HUES48 (cell line): ENCODE data around the gene NSMCE4A.

ENCODE experiments used
- H3K27ac ChIP-seq: one replicate; pipeline ENCODE4 v1.7.0; 2013; ENCODE audit warnings: low read depth, low read length, inconsistent platforms
- H3K27me3 ChIP-seq: 2 replicates; pipeline ENCODE4 v1.6.1; 2013; ENCODE audit warnings: mild to moderate bottlenecking, low read length; ENCODE audit not compliant: control insufficient read depth, insufficient read depth
- H3K36me3 ChIP-seq: 2 replicates; pipeline ENCODE4 v1.6.1; 2013; ENCODE audit warnings: low read length; ENCODE audit not compliant: control insufficient read depth, insufficient read depth
- H3K4me1 ChIP-seq: 2 replicates; pipeline ENCODE4 v1.6.1; 2013; ENCODE audit warnings: mild to moderate bottlenecking, low read length; ENCODE audit not compliant: control insufficient read depth, insufficient read depth
- H3K4me3 ChIP-seq: 2 replicates; pipeline ENCODE4 v1.5.1; 2013; ENCODE audit warnings: mild to moderate bottlenecking, low read depth, low read length
- H3K9ac ChIP-seq: 2 replicates; pipeline ENCODE4 v1.6.1; 2013; ENCODE audit warnings: mild to moderate bottlenecking, low read depth, low read length, moderate library complexity
- H3K9me3 ChIP-seq: 2 replicates; pipeline ENCODE4 v1.6.1; 2013; ENCODE audit warnings: low read length; ENCODE audit not compliant: control insufficient read depth, insufficient read depth

Gene NSMCE4A

GRCh38 chr10:121961456-121961855 lies 13.6 kb downstream of the NSMCE4A start:
- no peaks in the 10 kb centered on the region for H3K9me3 ChIP-seq
- no peak overlapping the region for H3K27ac ChIP-seq
- H3K36me3 ChIP-seq: peaks cover 67% of the 10 kb centered on the region
- no peaks in the 10 kb centered on the region for H3K27me3 ChIP-seq
- no peak overlapping the region for H3K9ac ChIP-seq
- H3K4me1 ChIP-seq: peaks cover 18% of the 10 kb centered on the region; the same call in 1 of the 2 replicates
- H3K4me3 ChIP-seq: no peak overlapping the region

GRCh38 chr10:121959671-121960070 lies 15.3 kb downstream of the NSMCE4A start:
- Histone ChIP-seq H3K27ac (peak overlapping the region; percentile 73), H3K9me3 (no peaks in the 10 kb centered on the region), H3K4me1 (peaks cover 18% of the 10 kb centered on the region; the same call in 1 of the 2 replicates), H3K4me3 (no peak overlapping the region), H3K27me3 (no peaks in the 10 kb centered on the region), H3K36me3 (peaks cover 58% of the 10 kb centered on the region), H3K9ac (no peak overlapping the region)

GRCh38 chr10:121956111-121957061 lies 18.6 kb downstream of the NSMCE4A start:
- Histone ChIP-seq H3K9me3 (no peaks in the 10 kb centered on the region), H3K27ac (no peak overlapping the region), H3K4me1 (peaks cover 18% of the 10 kb centered on the region; the same call in 1 of the 2 replicates), H3K4me3 (no peak overlapping the region), H3K36me3 (peaks cover 47% of the 10 kb centered on the region), H3K27me3 (no peaks in the 10 kb centered on the region), H3K9ac (no peak overlapping the region)

- peaks cover 3% of the 10 kb centered on the region; the same call in 1 of the 2 replicates for H3K4me1 ChIP-seq
- H3K9me3 ChIP-seq: no peaks in the 10 kb centered on the region
- no peak overlapping the region for H3K4me3 ChIP-seq
- no peak overlapping the region for H3K9ac ChIP-seq
- no peaks in the 10 kb centered on the region for H3K27me3 ChIP-seq
- peaks cover 16% of the 10 kb centered on the region for H3K36me3 ChIP-seq
- H3K27ac ChIP-seq: no peak overlapping the region
Observed at GRCh38 chr10:121952226-121952625, 22.8 kb downstream of the NSMCE4A start.

- H3K9ac ChIP-seq: no peak overlapping the region
Observed at GRCh38 chr10:121949451-121949850, 25.6 kb downstream of the NSMCE4A start.

GRCh38 chr10:121949049-121949448 lies 26.0 kb downstream of the NSMCE4A start:
- Histone ChIP-seq H3K9ac (no peak overlapping the region), H3K9me3 (no peaks in the 10 kb centered on the region), H3K27me3 (no peaks in the 10 kb centered on the region), H3K27ac (no peak overlapping the region), H3K4me1 (peaks cover 3% of the 10 kb centered on the region; the same call in 1 of the 2 replicates), H3K36me3 (no peaks in the 10 kb centered on the region), H3K4me3 (no peak overlapping the region)

More at GRCh38 chr10:121949451-121949850, 25.6 kb downstream of the NSMCE4A start:
- Histone ChIP-seq H3K4me1 (peaks cover 3% of the 10 kb centered on the region; the same call in 1 of the 2 replicates), H3K9me3 (no peaks in the 10 kb centered on the region), H3K27ac (no peak overlapping the region), H3K4me3 (no peak overlapping the region), H3K27me3 (no peaks in the 10 kb centered on the region), H3K36me3 (no peaks in the 10 kb centered on the region)

- Histone ChIP-seq H3K9ac (no peak overlapping the region), H3K4me3 (no peak overlapping the region), H3K36me3 (no peaks in the 10 kb centered on the region), H3K9me3 (no peaks in the 10 kb centered on the region), H3K27ac (no peak overlapping the region), H3K27me3 (no peaks in the 10 kb centered on the region), H3K4me1 (peaks cover 3% of the 10 kb centered on the region; the same call in 1 of the 2 replicates)
Observed at GRCh38 chr10:121947343-121948330, 27.4 kb downstream of the NSMCE4A start.

- no peaks in the 10 kb centered on the region for H3K27me3 ChIP-seq
- no peaks in the 10 kb centered on the region for H3K9me3 ChIP-seq
- no peaks in the 10 kb centered on the region for H3K4me1 ChIP-seq
- no peaks in the 10 kb centered on the region for H3K36me3 ChIP-seq
- no peak overlapping the region for H3K9ac ChIP-seq
- H3K4me3 ChIP-seq: no peak overlapping the region
- H3K27ac ChIP-seq: no peak overlapping the region
Observed at GRCh38 chr10:121942749-121943416, 32.1 kb downstream of the NSMCE4A start.

GRCh38 chr10:121941532-121941931 lies 33.5 kb downstream of the NSMCE4A start:
- H3K4me1 ChIP-seq: no peaks in the 10 kb centered on the region
- no peaks in the 10 kb centered on the region for H3K27me3 ChIP-seq
- no peak overlapping the region for H3K9ac ChIP-seq
- no peaks in the 10 kb centered on the region for H3K9me3 ChIP-seq
- H3K4me3 ChIP-seq: no peak overlapping the region
- no peak overlapping the region for H3K27ac ChIP-seq
- no peaks in the 10 kb centered on the region for H3K36me3 ChIP-seq

GRCh38 chr10:121936295-121936694 lies 38.7 kb downstream of the NSMCE4A start:
- Histone ChIP-seq H3K9ac (no peak overlapping the region), H3K27ac (no peak overlapping the region), H3K27me3 (no peaks in the 10 kb centered on the region), H3K36me3 (no peaks in the 10 kb centered on the region), H3K4me1 (no peaks in the 10 kb centered on the region), H3K9me3 (no peaks in the 10 kb centered on the region), H3K4me3 (no peak overlapping the region)
